ENCODE results near the gene LANCL3. TPM values are rescaled to one million over a fixed set of nuclear protein-coding genes. Genes with fewer than 3 reads are reported as not detected.
"Not testable (repeated sequence)": the region's sequence is repeated elsewhere in the genome, so short reads cannot be mapped to it uniquely, and the experiment has no call there.

LANCL3 gene
- total RNA-seq, 1 donor from 2014 or later = 0.18 TPM

DNA sequence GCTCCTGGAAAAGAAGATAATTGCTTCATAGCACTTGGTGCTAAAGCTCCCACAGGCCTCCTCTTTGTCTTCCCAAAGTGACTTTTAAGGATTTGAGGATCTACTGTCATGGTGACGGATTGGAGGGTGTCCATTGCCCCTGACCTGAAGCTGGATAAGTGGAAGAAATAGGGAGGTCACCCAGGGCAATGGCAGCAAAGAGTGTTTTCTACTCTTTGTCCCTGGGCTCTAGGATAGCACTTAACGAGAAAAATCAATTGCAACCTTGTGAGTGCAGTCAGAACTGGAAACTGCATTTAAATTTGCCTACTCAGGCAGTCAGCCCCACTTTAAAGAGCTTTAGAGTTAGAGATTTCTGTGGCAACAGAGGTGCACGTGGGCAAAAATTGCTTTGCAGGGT, 70.4 kb downstream of the LANCL3 start:
- H3K4me3 Mint-ChIP-seq = no peak overlapping the region
- H3K27ac Mint-ChIP-seq = no peak overlapping the region

DNA sequence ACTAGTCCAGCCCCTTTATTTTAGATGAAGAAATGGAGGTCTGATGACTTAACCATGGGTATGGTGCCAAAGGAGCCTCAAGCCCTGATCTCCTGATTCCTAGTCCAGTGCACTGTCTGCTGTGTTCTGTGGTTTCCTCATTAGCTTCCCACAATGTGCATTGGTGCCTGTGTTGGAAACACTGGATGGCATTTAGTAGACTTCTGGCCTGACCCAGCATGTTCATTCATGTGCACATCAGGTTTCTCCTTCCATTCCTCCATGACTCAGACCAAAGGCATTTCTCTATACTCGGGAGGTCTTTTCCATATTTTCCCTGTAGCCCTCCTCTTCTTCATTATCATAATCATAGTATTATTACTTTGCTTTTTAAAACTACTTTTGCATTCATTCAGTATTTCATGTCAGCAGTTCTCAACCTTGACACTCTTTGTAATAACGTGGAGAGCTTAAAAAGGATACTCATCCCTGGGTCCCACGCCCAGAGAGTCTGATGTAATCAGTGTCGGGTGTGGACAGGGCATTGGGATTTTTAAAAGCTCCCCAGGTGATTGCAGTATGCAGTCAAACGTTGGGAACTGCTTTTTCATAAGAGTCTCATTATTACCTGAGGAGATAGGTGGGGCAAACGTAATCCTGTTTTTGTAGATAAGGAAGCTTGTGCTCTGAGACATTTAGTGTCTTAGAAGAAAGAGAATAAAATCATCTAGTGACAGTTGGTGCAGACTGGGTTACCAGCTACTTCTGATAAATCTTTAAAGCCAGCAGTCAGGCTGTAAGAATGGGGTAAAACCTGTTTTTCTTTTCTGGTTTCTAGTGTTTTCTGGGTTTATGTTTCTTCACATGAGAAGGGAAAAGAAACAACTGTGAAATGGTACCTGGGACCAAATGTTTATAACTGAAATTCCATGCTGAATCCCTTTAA, 73.2 kb downstream of the LANCL3 start:
- H3K36me3 Mint-ChIP-seq = no peaks in the 10 kb centered on the region
- H3K27ac Mint-ChIP-seq = peak overlapping the region; percentile 47
- H3K9me3 Mint-ChIP-seq = peaks cover 24% of the 10 kb centered on the region
- no peak for TF ChIP-seq CTCF (IDR thresholded peaks at IDR 0.05; ENCODE audit: unreplicated experiment)
- peaks cover 6% of the 10 kb centered on the region for H3K4me1 Mint-ChIP-seq
- H3K4me3 Mint-ChIP-seq = no peak overlapping the region
- H3K27me3 Mint-ChIP-seq (ENCODE audit: low read depth) = no peaks in the 10 kb centered on the region
- DNase-seq (ENCODE audit: low spot score in 2 of 2, unreplicated experiment in 2 of 2) = no peak

More for the DNA sequence above, 70.4 kb downstream of the LANCL3 start:
- Mint-ChIP-seq H3K36me3 (no peaks in the 10 kb centered on the region), H3K4me1 (peaks cover 6% of the 10 kb centered on the region), H3K9me3 (peaks cover 24% of the 10 kb centered on the region), H3K27me3 (ENCODE audit: low read depth) (no peaks in the 10 kb centered on the region)
- DNase-seq (ENCODE audit: low spot score in 2 of 2, unreplicated experiment in 2 of 2) = no peak
- TF ChIP-seq CTCF (IDR thresholded peaks at IDR 0.05; ENCODE audit: unreplicated experiment) = no peak

- peak; percentile 27 for TF ChIP-seq CTCF (IDR thresholded peaks at IDR 0.05; ENCODE audit: unreplicated experiment)
- Mint-ChIP-seq H3K9me3 (peaks cover 25% of the 10 kb centered on the region), H3K27ac (no peak overlapping the region), H3K4me1 (peaks cover 6% of the 10 kb centered on the region), H3K4me3 (no peak overlapping the region), H3K27me3 (ENCODE audit: low read depth) (no peaks in the 10 kb centered on the region), H3K36me3 (no peaks in the 10 kb centered on the region)
- DNase-seq (ENCODE audit: low spot score in 2 of 2, unreplicated experiment in 2 of 2) = no peak
Measured at GRCh38 chrX:37646254-37646653, 74.8 kb downstream of the LANCL3 start.

GRCh38 chrX:37650879-37651278, 79.4 kb downstream of the LANCL3 start:
- H3K9me3 Mint-ChIP-seq = peaks cover 33% of the 10 kb centered on the region
- DNase-seq (ENCODE audit: low spot score in 2 of 2, unreplicated experiment in 2 of 2); H3K36me3 Mint-ChIP-seq; H3K4me3 Mint-ChIP-seq; H3K27me3 Mint-ChIP-seq (ENCODE audit: low read depth); H3K4me1 Mint-ChIP-seq; H3K27ac Mint-ChIP-seq: not testable (repeated sequence)

DNA sequence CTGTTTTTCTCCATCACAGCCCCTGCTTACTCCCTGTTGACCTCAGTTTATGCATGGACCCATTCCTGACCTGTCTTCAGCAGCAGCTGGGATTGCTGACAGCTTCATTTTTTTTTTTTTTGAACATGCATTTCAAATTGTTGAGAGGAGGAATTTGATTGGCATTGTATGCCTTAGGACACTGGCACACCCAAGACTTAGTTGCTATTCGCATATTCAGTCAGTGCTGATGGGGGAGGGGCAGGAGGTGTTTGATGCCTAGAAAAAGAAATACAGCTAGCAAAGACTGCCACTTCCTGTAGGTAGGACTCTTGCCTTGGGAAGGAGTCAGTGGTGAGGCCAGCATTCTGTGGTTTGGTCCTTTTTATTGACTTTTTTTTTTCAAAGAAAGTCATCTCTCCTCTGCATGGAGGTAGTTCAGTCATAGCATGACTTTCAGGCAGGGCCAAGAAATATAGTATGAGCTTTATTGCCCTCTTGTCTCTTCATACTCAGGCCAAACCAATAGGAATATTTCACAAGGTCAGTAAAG, 80.5 kb downstream of the LANCL3 start:
- no peak overlapping the region for H3K27ac Mint-ChIP-seq
- no peak overlapping the region for H3K4me3 Mint-ChIP-seq
- H3K4me1 Mint-ChIP-seq = no peaks in the 10 kb centered on the region
- no peak for TF ChIP-seq CTCF (IDR thresholded peaks at IDR 0.05; ENCODE audit: unreplicated experiment)
- peaks cover 2% of the 10 kb centered on the region for H3K27me3 Mint-ChIP-seq (ENCODE audit: low read depth)
- H3K9me3 Mint-ChIP-seq = peaks cover 24% of the 10 kb centered on the region
- H3K36me3 Mint-ChIP-seq = no peaks in the 10 kb centered on the region
- DNase-seq (ENCODE audit: low spot score in 2 of 2, unreplicated experiment in 2 of 2) = no peak

DNA sequence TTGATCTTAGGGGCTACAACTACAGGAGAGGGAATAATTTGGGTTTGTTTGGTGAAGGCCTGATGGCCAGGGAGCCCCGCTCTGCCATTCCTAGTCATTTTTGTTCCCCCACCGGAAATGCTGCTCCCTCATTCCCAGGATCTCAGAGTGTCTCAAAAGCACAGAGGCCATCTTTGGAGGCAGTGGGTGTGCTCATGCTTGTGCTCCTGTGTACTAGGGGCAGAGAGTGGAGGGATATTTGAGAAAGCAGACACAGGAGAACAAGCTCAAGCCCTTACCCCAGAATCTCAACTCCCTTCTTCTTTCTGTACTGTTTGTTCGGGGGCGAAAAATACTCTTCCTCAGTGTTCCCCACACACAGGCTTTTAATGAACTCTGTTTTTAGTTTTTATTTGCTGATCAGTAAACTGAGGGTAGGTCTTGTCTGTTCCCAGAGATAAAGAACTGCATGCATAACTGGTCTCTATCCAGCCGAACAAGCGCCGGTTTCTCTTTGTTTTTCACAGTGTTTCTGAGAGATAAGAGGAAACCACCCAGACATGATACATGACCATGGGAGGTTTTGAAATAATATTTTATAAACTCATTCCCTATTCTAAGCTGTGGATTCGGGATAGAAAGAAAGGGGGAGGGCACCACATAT, 81.2 kb downstream of the LANCL3 start:
- Mint-ChIP-seq H3K36me3 (no peaks in the 10 kb centered on the region), H3K9me3 (peaks cover 24% of the 10 kb centered on the region), H3K4me1 (no peaks in the 10 kb centered on the region), H3K27me3 (ENCODE audit: low read depth) (peaks cover 2% of the 10 kb centered on the region), H3K27ac (no peak overlapping the region), H3K4me3 (no peak overlapping the region)
- no peak for DNase-seq (ENCODE audit: low spot score in 2 of 2, unreplicated experiment in 2 of 2)
- TF ChIP-seq CTCF (IDR thresholded peaks at IDR 0.05; ENCODE audit: unreplicated experiment) = no peak
